ENCODE data around the gene RNF212.

The RNF212 gene

GRCh38 chr4:1046581-1047011 lies 66.8 kb downstream of the RNF212 start:
- peak; percentile 93 for DNase-seq

- DNase-seq: peak; percentile 25
Measured at GRCh38 chr4:1045595-1046201, 67.7 kb downstream of the RNF212 start.

- DNase-seq: peak; percentile 19
Measured at GRCh38 chr4:1045193-1045594, 68.2 kb downstream of the RNF212 start.

GRCh38 chr4:1044469-1045192 lies 68.7 kb downstream of the RNF212 start:
- peak; percentile 48 for DNase-seq

- DNase-seq: peak; percentile 92
Measured at GRCh38 chr4:1043651-1044468, 69.5 kb downstream of the RNF212 start.

GRCh38 chr4:1043162-1043561 lies 70.2 kb downstream of the RNF212 start:
- DNase-seq: no peak

- peak; percentile 16 for DNase-seq
Measured at GRCh38 chr4:1042352-1043055, 70.9 kb downstream of the RNF212 start.

- no peak for DNase-seq
Measured at GRCh38 chr4:1041936-1042330, 71.4 kb downstream of the RNF212 start.

GRCh38 chr4:1041147-1041935 lies 72.0 kb downstream of the RNF212 start:
- peak; percentile 79 for DNase-seq

- DNase-seq: no peak
Measured at GRCh38 chr4:1040344-1041146, 72.8 kb downstream of the RNF212 start.

GRCh38 chr4:1039493-1040343 lies 73.6 kb downstream of the RNF212 start:
- DNase-seq: peak; percentile 86

GRCh38 chr4:1038948-1039492 lies 74.3 kb downstream of the RNF212 start:
- no peak for DNase-seq

- DNase-seq: no peak
Measured at GRCh38 chr4:1036976-1037810, 76.2 kb downstream of the RNF212 start.

- no peak for DNase-seq
Measured at GRCh38 chr4:1036095-1036494, 77.3 kb downstream of the RNF212 start.

- peak; percentile 79 for DNase-seq
Measured at GRCh38 chr4:1035510-1035909, 77.9 kb downstream of the RNF212 start.

GRCh38 chr4:1033840-1034551 lies 79.4 kb downstream of the RNF212 start:
- peak; percentile 90 for DNase-seq

- no peak for DNase-seq
Measured at GRCh38 chr4:1032861-1033260, 80.5 kb downstream of the RNF212 start.

Measured in right hindlimb (tissue), 1 donor.